ENCODE results near the gene KPNB1.

KPNB1 gene

GRCh38 chr17:47664624-47664941, 14.9 kb downstream of the KPNB1 start:
- no peak for DNase-seq (ENCODE audit: extremely low read depth, low read depth)
- TF ChIP-seq CTCF (IDR thresholded peaks at IDR 0.05; ENCODE audit: low read depth, low read length): no peak

- no peak for TF ChIP-seq CTCF (IDR thresholded peaks at IDR 0.05; ENCODE audit: low read depth, low read length)
- DNase-seq (ENCODE audit: extremely low read depth, low read depth): peak; percentile 54
Measured at GRCh38 chr17:47665655-47666054, 15.9 kb downstream of the KPNB1 start.

GRCh38 chr17:47669081-47669480, 19.4 kb downstream of the KPNB1 start:
- TF ChIP-seq CTCF (IDR thresholded peaks at IDR 0.05; ENCODE audit: low read depth, low read length): no peak
- DNase-seq (ENCODE audit: extremely low read depth, low read depth): no peak

GRCh38 chr17:47670064-47670463, 20.3 kb downstream of the KPNB1 start:
- no peak for TF ChIP-seq CTCF (IDR thresholded peaks at IDR 0.05; ENCODE audit: low read depth, low read length)
- no peak for DNase-seq (ENCODE audit: extremely low read depth, low read depth)

- no peak for DNase-seq (ENCODE audit: extremely low read depth, low read depth)
- no peak for TF ChIP-seq CTCF (IDR thresholded peaks at IDR 0.05; ENCODE audit: low read depth, low read length)
Measured at GRCh38 chr17:47674499-47674898, 24.8 kb downstream of the KPNB1 start.

- DNase-seq (ENCODE audit: extremely low read depth, low read depth): no peak
- TF ChIP-seq CTCF (IDR thresholded peaks at IDR 0.05; ENCODE audit: low read depth, low read length): no peak
Measured at GRCh38 chr17:47675380-47676198, 25.9 kb downstream of the KPNB1 start.

- no peak for TF ChIP-seq CTCF (IDR thresholded peaks at IDR 0.05; ENCODE audit: low read depth, low read length)
- DNase-seq (ENCODE audit: extremely low read depth, low read depth): no peak
Measured at GRCh38 chr17:47676199-47676472, 26.4 kb downstream of the KPNB1 start.

All from AG09319 (cell line).